Fibroblast of lung (primary cell): Measurements from ENCODE around the gene TAS2R41. TPM values are rescaled to one million over a fixed set of nuclear protein-coding genes. Genes with fewer than 3 reads are reported as not detected.

Source experiments
- DNase-seq, 2 donors: peaks; one replicate each; pipeline versions ENCODE4 v3.0.0 to v3.0.0-alpha.2; 2010; ENCODE audit warnings: low read depth in 2 of 2
- H2AFZ ChIP-seq: 2 replicates; pipeline ENCODE4 v1.5.1; 2012; ENCODE audit warnings: low read length, control low read depth, inconsistent platforms
- H3K27ac ChIP-seq: 2 replicates; pipeline ENCODE4 v1.5.1; 2011; ENCODE audit warnings: low read length, control low read depth; ENCODE audit not compliant: insufficient read depth
- H3K27me3 ChIP-seq: 2 replicates; pipeline ENCODE4 v1.5.1; 2011; ENCODE audit warnings: mild to moderate bottlenecking, low read length; ENCODE audit not compliant: control insufficient read depth, insufficient read depth
- H3K36me3 ChIP-seq: 2 replicates; pipeline ENCODE4 v1.5.1; 2011; ENCODE audit warnings: low read length; ENCODE audit not compliant: control insufficient read depth, insufficient read depth
- H3K4me1 ChIP-seq: 2 replicates; pipeline ENCODE4 v1.5.1; 2011; ENCODE audit warnings: low read length; ENCODE audit not compliant: control insufficient read depth, insufficient read depth; ENCODE audit errors: extremely low read depth
- H3K4me2 ChIP-seq: 2 replicates; pipeline ENCODE4 v1.5.1; 2011; ENCODE audit warnings: low read length, control low read depth; ENCODE audit not compliant: insufficient read depth; ENCODE audit errors: extremely low read depth
- H3K4me3 ChIP-seq, 4 experiments: fragments of 200-600 bp in 1 of 4; sonication (generic) in 1 of 4; replicated peaks in 1 of 4; 2 replicates each; pipeline ENCODE4 v1.5.1; 2011 to 2016; ENCODE audit warnings: low read length in 4 of 4, low read depth in 3 of 4, mild to moderate bottlenecking in 3 of 4, control low read depth in 2 of 4, inconsistent platforms in 1 of 4, mixed read lengths in 1 of 4; ENCODE audit not compliant: insufficient read depth in 1 of 4; ENCODE audit errors: control extremely low read depth in 1 of 4
- H3K79me2 ChIP-seq: 2 replicates; pipeline ENCODE4 v1.5.1; 2012; ENCODE audit warnings: mild to moderate bottlenecking, low read length, inconsistent platforms; ENCODE audit not compliant: control insufficient read depth, insufficient read depth
- H3K9ac ChIP-seq: 2 replicates; pipeline ENCODE4 v1.5.1; 2011; ENCODE audit warnings: mild to moderate bottlenecking, low read length, control low read depth; ENCODE audit not compliant: insufficient read depth
- H3K9me3 ChIP-seq: 2 replicates; pipeline ENCODE4 v1.5.1; 2012; ENCODE audit warnings: low read depth, low read length; ENCODE audit not compliant: control insufficient read depth, insufficient read depth
- H4K20me1 ChIP-seq: 2 replicates; pipeline ENCODE4 v1.5.1; 2011; ENCODE audit warnings: low read length; ENCODE audit not compliant: control insufficient read depth, insufficient read depth; ENCODE audit errors: extremely low read depth
- EZH2 ChIP-seq: IDR thresholded peaks from 2 replicates; pipeline ENCODE4 v1.5.1; 2012; ENCODE audit warnings: low read length, control low read depth, mild to moderate bottlenecking; ENCODE audit errors: missing control alignments
- polyA plus RNA-seq, 2 donors: library from polyadenylated mRNA; depleted of rRNA in 1 of 2; stranded (reverse) in 1 of 2; unstranded in 1 of 2; fragments of >200 nt; gene quantifications; 2 replicates each; pipeline ENCODE4 v1.2.1, GENCODE V29; 2011 to 2012; ENCODE audit warnings: missing spikeins in 1 of 2
- total RNA-seq: library from RNA; depleted of rRNA; stranded (reverse); fragments of >200 nt; gene quantifications from 2 replicates; pipeline ENCODE4 v1.2.1, GENCODE V29; 2014
- TF ChIP-seq, protein P1 (sequence below), 2 donors: IDR thresholded peaks in 1 of 2; conservative IDR thresholded peaks in 1 of 2; 1 replicate in 1 of 2; 2 replicates in 1 of 2; pipeline ENCODE4 v1.5.1; 2011 to 2012; ENCODE audit warnings: low read length in 2 of 2, control low read depth in 1 of 2, inconsistent platforms in 1 of 2, low read depth in 1 of 2, mild to moderate bottlenecking in 1 of 2

Gene TAS2R41
- total and polyA plus RNA-seq, 2 donors (not counting 1 experiment from before 2014, with no cell fraction given), result not detected

DNA sequence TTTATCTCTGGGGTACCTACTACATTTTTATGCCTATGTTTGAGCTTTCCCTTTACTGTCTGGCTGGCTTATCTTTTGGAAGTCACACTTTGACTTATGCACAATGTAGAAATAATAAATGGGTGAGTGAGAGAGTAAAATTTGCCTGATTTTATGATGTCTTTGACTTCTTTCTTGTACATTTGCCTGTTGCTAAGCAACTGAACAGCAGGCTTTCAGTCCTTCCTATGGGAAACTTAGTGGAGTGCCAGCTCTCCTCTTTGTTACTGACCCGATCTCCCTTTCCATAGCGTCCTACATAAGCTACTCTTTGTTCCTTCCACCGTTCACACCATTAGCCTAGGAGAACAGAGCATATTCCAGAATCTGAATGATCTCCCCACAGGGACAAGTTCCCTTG, 30.2 kb upstream of the TAS2R41 start:
- no peak for TF ChIP-seq EZH2
- TF ChIP-seq, protein P1, sequence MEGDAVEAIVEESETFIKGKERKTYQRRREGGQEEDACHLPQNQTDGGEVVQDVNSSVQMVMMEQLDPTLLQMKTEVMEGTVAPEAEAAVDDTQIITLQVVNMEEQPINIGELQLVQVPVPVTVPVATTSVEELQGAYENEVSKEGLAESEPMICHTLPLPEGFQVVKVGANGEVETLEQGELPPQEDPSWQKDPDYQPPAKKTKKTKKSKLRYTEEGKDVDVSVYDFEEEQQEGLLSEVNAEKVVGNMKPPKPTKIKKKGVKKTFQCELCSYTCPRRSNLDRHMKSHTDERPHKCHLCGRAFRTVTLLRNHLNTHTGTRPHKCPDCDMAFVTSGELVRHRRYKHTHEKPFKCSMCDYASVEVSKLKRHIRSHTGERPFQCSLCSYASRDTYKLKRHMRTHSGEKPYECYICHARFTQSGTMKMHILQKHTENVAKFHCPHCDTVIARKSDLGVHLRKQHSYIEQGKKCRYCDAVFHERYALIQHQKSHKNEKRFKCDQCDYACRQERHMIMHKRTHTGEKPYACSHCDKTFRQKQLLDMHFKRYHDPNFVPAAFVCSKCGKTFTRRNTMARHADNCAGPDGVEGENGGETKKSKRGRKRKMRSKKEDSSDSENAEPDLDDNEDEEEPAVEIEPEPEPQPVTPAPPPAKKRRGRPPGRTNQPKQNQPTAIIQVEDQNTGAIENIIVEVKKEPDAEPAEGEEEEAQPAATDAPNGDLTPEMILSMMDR (conservative IDR thresholded peaks at IDR 0.05 in 1 of 2, IDR thresholded peaks at IDR 0.05 in 1 of 2; ENCODE audit: low read depth in 1 of 2, low read length in 2 of 2), result no peak
- Histone ChIP-seq H3K36me3 (no peaks in the 10 kb centered on the region), H3K27me3 (no peaks in the 10 kb centered on the region)

DNA sequence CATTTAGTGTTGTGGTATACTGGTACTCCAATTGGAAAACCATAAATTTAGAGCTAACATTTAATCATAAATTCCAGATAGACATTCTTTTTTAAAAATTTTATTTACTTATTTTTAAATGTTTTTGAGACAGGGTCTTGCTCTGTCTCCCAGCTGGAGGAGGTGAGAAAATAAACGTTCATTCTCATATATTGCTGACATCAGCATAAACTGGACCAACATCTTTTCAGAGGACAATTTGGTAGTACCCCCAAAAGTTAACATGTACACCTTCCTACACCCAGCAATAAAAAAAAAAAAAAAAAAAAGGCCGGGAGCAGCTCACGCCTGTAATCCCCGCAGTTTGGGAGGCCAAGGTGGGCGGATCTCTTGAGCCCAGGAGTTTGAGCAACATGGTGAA, 29.2 kb upstream of the TAS2R41 start:
- no peaks in the 10 kb centered on the region for H3K36me3 ChIP-seq
- H3K9me3 ChIP-seq, result no peaks in the 10 kb centered on the region
- no peak overlapping the region for H3K27ac ChIP-seq
- H3K79me2 ChIP-seq, result no peaks in the 10 kb centered on the region
- TF ChIP-seq EZH2, result no peak
- no peaks in the 10 kb centered on the region for H4K20me1 ChIP-seq
- H3K27me3 ChIP-seq, result no peaks in the 10 kb centered on the region
- H2AFZ ChIP-seq, result no peak overlapping the region
- no peak overlapping the region for H3K9ac ChIP-seq
- no peak overlapping the region for H3K4me3 ChIP-seq
- no peak for DNase-seq
- H3K4me2 ChIP-seq, result no peak overlapping the region
- H3K4me1 ChIP-seq, result no peaks in the 10 kb centered on the region

More for the DNA sequence above, 30.2 kb upstream of the TAS2R41 start:
- Histone ChIP-seq H3K9me3 (no peaks in the 10 kb centered on the region), H3K4me1 (no peaks in the 10 kb centered on the region), H2AFZ (no peak overlapping the region), H3K4me2 (no peak overlapping the region), H4K20me1 (no peaks in the 10 kb centered on the region), H3K9ac (no peak overlapping the region), H3K27ac (no peak overlapping the region), H3K4me3 (no peak overlapping the region), H3K79me2 (no peaks in the 10 kb centered on the region)
- DNase-seq, result no peak

DNA sequence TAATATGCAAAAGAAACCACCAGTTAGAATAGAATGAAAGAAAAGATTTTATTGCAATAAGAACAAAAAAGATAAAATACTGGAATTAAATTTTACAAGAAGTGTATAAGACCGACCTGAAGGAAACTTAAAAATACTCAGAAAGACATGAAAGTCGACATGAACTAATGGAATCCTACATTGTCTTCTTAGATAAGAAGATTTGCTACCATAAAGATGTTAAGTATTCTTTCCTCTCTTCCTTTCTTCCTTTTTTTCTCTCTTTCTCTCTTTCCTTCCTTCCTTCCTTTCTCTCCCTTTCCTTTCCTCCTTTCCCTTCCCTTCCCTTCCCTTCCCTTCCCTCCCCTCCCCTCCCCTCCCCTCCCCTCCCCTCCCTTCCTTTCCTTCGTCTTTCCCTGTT, 27.9 kb upstream of the TAS2R41 start:
- no peaks in the 10 kb centered on the region for H3K9me3 ChIP-seq
- no peak overlapping the region for H3K9ac ChIP-seq
- TF ChIP-seq, protein P1 (conservative IDR thresholded peaks at IDR 0.05 in 1 of 2, IDR thresholded peaks at IDR 0.05 in 1 of 2; ENCODE audit: low read depth in 1 of 2, low read length in 2 of 2), result no peak
- no peak for TF ChIP-seq EZH2
- no peak for DNase-seq
- no peak overlapping the region for H3K4me3 ChIP-seq
- H3K4me1 ChIP-seq, result no peaks in the 10 kb centered on the region
- no peak overlapping the region for H2AFZ ChIP-seq
- H3K4me2 ChIP-seq, result no peak overlapping the region
- H3K79me2 ChIP-seq, result no peaks in the 10 kb centered on the region
- no peak overlapping the region for H3K27ac ChIP-seq
- no peaks in the 10 kb centered on the region for H4K20me1 ChIP-seq
- H3K27me3 ChIP-seq, result no peaks in the 10 kb centered on the region
- H3K36me3 ChIP-seq, result no peaks in the 10 kb centered on the region
